ENCODE data around the gene MIPEP. TPM values are rescaled to one million over a fixed set of nuclear protein-coding genes. Genes with fewer than 3 reads are reported as not detected.

The MIPEP gene
- total RNA-seq, 1 experiment from 2014 or later: 14.7 TPM

DNA sequence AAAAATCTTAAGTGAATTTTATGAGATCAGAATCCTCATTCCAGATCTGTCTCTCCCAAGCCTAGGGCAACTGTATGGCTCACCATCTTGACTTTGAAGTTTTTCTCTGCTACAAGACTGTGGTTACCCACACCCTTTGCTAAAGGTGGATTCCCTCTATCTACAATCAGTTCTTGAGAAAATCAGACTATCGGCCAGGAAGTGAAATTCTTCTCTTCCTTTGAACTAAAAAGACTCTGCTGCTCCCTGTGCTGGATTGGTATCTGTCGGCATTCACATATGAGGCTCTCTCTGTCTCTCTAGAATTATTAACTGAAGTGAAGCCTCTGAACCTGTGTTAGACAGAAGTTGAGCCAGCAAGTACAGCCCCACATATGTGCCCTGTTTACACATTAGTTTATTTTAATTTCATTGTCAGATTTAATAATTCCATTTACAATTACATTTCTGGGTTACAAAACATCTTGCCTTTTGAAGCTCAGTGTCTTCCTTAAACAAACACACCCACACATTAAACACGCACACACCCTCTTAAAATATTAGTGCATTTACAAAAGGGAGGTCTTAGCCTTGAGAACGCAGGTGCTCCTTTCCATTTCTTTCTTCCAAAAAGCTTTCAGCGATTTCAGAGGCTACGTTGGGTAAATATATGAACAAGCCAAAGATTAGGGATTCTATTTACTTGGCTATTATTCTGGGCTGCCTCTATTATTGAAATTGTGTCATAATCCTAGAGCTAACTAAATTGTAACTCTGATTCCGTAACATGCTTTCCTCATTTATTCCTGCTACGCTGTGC, 145.7 kb downstream of the MIPEP start:
- in situ Hi-C loops (cut with HindIII; ENCODE audit: low pct_unique_long_range_greater_than_20kb, low sequenced_read_pairs): no loop called here

DNA sequence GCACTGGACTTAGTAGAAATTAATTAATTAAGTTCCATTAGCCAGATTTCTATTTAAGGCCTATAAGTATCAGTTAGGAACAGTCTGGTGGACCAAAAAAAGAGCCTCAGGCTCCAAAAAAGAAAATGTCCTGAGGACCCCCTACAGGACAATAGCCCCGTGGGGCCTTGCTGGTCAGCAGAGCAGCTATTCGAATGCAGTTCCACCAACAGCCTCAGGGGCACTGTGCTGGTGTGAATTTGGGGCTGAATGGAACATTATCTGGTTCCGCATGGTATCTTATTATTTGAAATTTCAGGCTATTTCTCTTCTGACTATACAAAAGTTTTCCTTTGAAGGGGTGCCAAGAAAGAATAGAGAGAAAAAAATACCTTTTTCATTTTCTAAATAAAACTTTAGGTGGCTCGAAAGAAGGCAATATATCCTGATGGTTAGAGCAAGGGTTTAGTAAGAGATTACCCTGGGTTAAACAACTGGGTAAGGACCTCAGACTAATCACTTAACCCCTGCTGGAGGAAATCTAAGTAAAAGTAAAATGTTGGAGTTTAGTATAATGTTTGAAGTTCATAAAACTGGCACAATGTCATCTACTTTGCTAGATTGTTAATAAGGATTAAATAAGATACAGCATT, 147.2 kb downstream of the MIPEP start:
- DNase-seq (ENCODE audit: low read depth): no peak
- in situ Hi-C loops (cut with HindIII; ENCODE audit: low pct_unique_long_range_greater_than_20kb, low sequenced_read_pairs): no loop called here

More for the DNA sequence above, 145.7 kb downstream of the MIPEP start:
- DNase-seq (ENCODE audit: low read depth): no peak

DNA sequence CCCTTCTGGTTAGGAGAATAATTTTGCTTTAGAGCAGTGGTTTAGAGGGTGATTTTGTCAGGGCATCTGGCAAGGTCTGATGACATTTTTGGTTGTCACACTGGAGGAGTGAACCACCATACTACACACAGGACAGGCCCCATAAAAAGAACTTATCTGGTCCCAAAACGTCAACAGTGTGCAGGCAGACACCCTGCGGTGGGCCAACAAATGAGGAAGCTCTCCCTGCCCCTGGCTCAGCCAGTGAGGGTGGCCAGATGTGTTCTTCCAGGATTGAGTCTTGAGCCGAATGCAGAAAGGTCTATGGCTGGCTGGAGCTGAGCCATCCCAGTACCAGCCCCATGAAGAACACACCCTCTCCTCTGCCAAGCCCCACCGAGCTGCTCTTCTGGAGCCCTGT, 149.2 kb downstream of the MIPEP start:
- in situ Hi-C loops (cut with HindIII; ENCODE audit: low pct_unique_long_range_greater_than_20kb, low sequenced_read_pairs): no loop called here
- DNase-seq (ENCODE audit: low read depth): no peak

DNA sequence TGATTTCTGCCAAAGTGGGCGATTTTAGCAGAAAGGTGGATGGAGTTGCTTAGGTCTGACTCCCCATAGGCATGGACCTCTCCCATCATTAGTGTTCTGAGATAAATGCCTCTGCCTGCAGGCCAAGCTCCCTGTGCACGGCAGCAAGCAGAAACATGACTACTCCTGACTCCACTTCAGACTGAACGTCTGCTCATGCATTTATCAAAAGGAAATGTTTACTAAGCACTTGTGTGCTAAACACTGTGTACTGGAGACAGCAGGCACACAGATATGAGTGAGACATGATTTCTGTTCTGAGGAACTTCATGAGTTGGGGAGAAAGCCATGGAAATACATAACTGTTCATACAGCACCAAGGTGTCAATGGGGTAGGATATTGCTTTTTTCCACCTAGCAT, 149.6 kb downstream of the MIPEP start:
- in situ Hi-C loops (cut with HindIII; ENCODE audit: low pct_unique_long_range_greater_than_20kb, low sequenced_read_pairs): no loop called here
- DNase-seq (ENCODE audit: low read depth): no peak

DNA sequence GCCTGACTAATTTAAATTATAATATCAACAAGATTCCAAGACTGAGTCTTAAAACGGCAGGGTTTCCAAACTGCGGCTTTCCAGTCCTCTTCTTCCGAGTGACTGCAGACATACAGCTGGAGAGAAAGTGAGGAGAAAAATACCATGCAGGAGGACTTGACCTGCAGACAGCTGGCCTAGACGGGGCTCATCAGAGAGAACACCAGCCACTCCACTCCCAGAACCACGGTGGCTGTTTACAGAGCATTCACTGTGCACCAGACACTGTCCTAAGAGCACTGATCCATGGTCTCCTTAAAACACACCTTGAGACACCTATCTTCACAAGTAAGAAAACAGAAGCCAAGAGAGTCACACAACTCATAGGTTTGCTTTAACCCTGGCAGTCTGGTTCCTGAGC, 152.7 kb downstream of the MIPEP start:
- DNase-seq (ENCODE audit: low read depth): no peak
- in situ Hi-C loops (cut with HindIII; ENCODE audit: low pct_unique_long_range_greater_than_20kb, low sequenced_read_pairs): no loop called here

DNA sequence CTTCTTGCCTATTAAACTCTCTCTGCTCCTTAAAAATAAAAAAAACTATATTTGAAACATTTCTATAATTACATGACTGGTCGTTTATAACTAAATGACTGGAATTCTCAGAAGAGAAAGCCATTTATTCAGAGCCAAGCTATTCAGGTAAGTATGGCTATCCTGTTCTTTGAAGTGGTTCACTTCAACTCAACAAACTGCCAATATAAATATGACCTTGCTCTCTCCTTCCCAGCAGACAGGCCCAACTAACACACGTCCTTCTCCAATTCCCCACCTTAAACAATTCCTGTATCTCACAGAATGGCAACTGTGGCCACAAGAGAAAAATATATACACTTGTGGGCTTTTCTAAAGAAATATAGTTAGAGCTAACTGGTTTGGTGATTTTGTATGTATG, 153.9 kb downstream of the MIPEP start:
- in situ Hi-C loops (cut with HindIII; ENCODE audit: low pct_unique_long_range_greater_than_20kb, low sequenced_read_pairs): no loop called here

DNA sequence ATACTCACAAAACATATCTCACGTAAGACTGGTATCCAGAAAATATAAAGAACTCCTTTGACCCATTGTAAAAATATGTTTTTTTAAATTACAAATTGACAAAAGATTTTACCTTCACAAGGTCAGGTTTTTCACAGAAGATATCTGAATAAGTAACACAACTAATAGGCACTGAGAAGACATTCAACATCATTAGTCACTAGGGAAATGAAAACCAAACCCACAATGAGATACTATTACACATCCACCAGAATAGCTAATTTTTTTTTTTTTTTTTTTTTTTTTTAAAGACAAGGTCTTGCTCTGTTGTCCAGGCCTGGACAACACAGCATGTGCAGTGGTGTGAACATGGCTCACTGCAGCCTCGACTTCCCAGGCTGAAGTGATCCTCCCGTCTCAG, 157.5 kb downstream of the MIPEP start:
- DNase-seq (ENCODE audit: low read depth): no peak
- in situ Hi-C loops (cut with HindIII; ENCODE audit: low pct_unique_long_range_greater_than_20kb, low sequenced_read_pairs): no loop called here

More for the DNA sequence above, 153.9 kb downstream of the MIPEP start:
- DNase-seq (ENCODE audit: low read depth): no peak

DNA sequence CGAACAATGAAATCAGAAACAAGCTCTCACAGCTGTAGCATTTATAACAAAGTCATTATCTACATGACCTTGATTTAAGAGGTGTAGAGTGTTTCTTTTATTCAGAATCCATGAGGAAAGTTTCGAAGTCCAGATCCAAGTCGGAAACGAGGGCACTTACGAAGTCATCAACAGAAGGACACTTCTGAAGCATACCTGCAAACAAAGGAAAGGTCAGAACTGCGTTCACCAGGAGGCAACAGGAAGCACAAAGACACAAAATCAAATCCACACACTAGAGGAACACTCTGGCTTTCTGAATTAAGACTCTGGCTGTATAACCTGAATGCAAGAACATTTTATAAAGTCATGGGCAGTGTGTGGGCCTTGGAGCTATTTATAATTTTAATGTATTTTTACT, 158.9 kb downstream of the MIPEP start:
- DNase-seq (ENCODE audit: low read depth): no peak
- in situ Hi-C loops (cut with HindIII; ENCODE audit: low pct_unique_long_range_greater_than_20kb, low sequenced_read_pairs): no loop called here

DNA sequence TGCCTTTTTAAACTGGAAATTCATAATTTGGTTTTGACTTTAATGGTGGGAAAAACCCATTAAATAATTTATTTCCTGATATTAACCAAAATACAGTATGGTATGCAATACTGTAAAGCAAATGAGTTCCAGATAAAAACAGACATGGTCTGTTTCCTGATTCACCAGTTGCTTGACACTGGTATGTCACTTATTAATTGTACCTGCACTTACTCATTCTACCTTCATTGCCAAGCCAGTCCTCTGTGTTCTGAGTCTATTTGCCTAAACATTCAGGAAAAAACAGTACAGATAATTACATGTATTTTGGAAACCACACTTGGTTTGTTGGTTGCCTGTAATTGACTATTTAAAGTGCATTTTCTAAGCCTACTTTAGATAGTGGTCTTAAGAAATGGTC, 159.7 kb downstream of the MIPEP start:
- DNase-seq (ENCODE audit: low read depth): no peak
- in situ Hi-C loops (cut with HindIII; ENCODE audit: low pct_unique_long_range_greater_than_20kb, low sequenced_read_pairs): no loop called here

DNA sequence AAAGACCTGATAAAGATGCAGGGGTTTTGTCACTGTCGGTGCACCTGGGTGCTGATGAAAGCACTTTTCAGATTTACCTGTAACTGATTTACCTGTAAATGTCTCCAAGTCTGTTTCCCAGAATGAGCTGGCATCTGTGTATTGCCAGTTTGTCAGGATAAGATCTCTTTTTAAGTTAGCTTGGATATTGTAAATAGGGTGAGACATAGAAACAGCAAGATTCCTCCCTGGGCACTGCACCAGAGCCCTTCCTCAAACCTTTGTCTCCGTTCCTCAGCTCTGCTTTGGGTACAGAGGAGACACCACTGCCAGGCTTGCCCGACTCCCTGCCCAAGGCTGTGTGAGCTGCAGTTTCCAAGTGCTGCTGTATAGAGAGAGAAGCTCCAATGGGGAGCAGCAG, 160.4 kb downstream of the MIPEP start:
- in situ Hi-C loops (cut with HindIII; ENCODE audit: low pct_unique_long_range_greater_than_20kb, low sequenced_read_pairs): no loop called here
- DNase-seq (ENCODE audit: low read depth): no peak

DNA sequence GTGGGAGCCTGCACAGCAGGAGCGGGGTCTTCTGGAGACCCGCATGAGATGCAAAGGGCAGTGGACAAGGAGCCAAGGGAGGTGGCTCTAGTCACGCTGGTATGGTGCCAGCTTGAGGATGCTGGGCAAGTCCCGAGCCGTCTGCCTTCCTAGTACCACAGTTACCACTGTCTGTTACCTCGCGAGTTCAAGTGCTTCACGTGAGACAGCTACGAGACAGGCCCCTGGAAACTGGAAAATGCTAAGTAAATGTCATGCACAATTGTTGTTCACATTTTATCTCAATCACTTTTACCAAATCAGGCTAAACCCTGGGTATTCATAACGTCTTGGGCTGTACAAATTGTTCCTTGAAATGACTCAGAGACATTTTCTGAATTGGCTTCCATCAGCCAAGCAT, 163.3 kb downstream of the MIPEP start:
- in situ Hi-C loops (cut with HindIII; ENCODE audit: low pct_unique_long_range_greater_than_20kb, low sequenced_read_pairs): no loop called here
- DNase-seq (ENCODE audit: low read depth): no peak

DNA sequence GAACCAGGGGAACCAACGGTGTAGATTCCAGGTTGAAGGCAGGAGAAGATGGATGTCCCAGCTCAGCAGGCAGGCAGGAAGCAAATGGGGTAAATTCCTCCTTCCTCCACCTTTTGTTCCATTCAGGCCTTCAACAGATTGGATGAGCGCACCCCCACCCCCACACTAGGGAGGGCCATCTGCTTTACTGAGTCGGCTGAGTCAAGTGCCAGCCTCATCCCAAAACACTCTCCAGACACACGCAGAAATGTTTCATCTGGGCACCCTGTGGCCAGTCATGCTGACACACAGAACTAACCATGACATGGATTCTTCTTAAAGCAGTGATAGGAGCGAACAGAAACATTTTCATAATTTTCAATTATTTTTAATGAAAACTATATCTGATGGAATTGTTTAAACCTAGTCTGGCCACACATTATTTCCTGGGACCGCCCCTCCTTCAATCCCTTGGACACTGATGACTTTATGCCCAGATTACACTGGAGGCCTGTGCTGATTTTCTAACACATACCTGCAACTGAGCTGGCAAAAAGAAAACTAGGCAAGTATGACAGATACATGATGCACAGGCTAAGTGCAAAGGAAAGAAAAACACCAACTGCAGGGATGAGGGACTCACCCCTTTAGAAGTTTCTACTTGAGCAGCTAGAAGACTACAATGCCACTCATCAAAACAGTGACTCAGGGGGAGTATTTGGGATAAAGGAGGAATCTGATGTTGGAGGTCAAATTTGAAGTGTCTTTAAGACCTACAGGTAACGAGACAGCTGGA, 164.8 kb downstream of the MIPEP start:
- no peak for DNase-seq (ENCODE audit: low read depth)

DNA sequence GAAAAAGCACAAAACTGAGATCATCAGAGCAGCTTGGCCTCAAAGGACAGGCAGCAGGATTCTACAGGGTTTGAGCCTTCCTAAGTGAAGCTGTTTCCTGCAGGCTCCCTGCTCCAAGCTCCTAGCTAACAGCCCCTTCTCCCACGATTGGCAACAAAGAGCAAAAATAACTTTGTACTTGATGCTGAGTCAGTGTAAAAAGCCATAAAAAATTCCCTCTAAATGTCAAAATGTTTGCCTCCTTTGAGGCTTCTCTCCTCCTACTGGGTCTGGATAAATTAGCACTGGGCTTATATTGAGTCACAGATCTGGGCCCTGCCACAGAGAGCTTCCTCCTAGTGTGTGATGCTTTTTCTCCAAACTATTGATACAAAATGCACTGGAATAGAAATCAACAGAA, 165.7 kb downstream of the MIPEP start:
- in situ Hi-C loops (cut with HindIII; ENCODE audit: low pct_unique_long_range_greater_than_20kb, low sequenced_read_pairs): no loop called here
- DNase-seq (ENCODE audit: low read depth): no peak

More for the DNA sequence above, 164.8 kb downstream of the MIPEP start:
- in situ Hi-C loops (cut with HindIII; ENCODE audit: low pct_unique_long_range_greater_than_20kb, low sequenced_read_pairs): no loop called here

DNA sequence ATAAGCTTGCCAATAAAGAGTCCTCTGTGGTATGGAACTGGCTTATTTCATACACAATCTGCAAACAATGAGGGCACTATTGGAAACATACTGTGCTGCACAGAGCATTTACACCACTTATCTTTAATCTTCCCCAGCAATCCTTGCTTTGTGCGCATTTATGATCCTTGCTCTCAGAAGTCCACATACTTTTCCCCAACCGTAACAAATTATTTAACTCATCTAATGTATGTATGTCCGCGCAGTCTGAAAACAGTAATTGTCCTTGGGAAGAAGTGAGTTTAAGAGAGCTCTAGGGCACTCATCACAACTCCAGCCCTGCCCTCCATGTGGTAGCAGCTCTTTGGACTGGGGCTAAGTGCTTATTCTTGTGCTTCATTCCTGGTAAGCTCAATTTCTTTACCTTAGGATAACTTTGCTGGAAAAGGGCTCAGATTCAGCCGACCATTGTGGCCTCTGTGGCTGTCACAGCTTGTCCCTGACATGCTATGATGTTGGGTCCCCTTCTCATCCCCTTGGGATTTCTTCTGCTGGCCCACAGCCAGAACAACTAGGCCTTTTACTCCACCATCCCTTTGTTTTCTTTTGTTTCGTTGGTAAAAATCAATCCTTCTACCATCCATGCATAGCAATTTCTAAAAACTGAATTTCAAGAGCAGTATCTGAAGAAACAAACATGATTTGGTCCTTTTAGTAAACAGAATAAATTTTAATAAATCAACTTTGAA, 166.3 kb downstream of the MIPEP start:
- in situ Hi-C loops (cut with HindIII; ENCODE audit: low pct_unique_long_range_greater_than_20kb, low sequenced_read_pairs): no loop called here
- no peak for DNase-seq (ENCODE audit: low read depth)

DNA sequence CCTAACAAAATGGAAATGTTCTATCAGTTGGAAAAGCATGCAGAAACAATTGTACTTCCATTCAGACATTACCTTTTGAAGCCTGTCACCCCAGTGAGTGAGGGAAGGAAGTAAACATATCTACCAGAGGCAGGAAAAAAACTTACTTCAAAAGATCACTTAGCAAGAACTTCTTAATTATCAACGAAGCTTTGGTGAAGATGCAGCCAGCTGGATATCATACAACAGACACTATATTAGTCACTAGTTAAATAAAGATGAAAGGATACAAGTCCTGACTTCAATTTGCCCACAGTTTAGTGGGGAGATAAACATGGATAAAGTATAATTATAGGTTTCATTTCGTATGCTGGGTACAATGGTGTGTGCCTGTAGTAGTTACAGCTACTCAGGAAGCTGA, 170.2 kb downstream of the MIPEP start:
- no peak for DNase-seq (ENCODE audit: low read depth)
- in situ Hi-C loops (cut with HindIII; ENCODE audit: low pct_unique_long_range_greater_than_20kb, low sequenced_read_pairs): no loop called here

DNA sequence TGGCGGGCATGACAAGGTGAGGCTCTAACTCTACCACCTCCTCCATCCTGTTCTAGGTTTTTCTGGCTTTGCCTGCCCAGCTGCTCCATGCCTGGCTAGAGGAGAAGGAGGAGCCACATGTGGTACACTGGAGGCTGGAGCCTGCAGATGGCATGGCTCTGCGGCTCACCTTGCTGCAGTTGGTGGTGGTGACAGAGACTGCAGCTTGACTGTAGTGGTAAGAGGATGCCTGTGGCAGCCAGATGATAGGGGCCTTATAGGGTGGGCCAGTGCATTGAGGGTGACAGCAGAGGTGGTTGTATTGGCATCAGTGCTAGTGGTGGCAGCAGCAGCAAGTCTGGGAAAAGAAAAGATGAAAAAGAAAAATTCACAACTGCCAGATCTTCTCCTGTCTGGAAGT, 172.8 kb downstream of the MIPEP start:
- DNase-seq (ENCODE audit: low read depth): no peak

DNA sequence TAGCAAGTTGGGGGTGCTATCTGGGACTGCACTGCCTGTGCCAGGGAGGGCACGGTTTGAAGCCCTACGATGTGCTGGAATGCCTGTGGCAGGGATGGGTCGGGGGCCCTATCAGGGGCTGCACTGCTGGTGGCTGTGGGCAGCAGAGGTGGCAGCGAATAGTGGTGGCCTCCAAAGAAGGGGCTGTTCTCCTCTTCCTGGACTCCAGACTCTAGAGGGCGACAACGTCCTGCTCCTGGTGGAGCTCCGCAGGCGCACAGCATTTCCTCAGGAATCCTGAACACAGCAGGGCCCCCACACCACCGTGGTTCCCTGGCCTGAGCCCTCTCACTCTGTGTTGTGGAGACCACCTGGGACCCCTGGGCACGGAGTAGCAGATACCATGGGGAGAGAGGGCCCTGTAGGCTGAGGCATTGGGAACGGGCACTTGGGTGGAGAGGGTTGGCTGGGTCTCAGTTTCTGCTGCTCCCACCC, 173.4 kb downstream of the MIPEP start:
- DNase-seq (ENCODE audit: low read depth): no peak
- in situ Hi-C loops (cut with HindIII; ENCODE audit: low pct_unique_long_range_greater_than_20kb, low sequenced_read_pairs): no loop called here

More for the DNA sequence above, 172.8 kb downstream of the MIPEP start:
- in situ Hi-C loops (cut with HindIII; ENCODE audit: low pct_unique_long_range_greater_than_20kb, low sequenced_read_pairs): no loop called here

DNA sequence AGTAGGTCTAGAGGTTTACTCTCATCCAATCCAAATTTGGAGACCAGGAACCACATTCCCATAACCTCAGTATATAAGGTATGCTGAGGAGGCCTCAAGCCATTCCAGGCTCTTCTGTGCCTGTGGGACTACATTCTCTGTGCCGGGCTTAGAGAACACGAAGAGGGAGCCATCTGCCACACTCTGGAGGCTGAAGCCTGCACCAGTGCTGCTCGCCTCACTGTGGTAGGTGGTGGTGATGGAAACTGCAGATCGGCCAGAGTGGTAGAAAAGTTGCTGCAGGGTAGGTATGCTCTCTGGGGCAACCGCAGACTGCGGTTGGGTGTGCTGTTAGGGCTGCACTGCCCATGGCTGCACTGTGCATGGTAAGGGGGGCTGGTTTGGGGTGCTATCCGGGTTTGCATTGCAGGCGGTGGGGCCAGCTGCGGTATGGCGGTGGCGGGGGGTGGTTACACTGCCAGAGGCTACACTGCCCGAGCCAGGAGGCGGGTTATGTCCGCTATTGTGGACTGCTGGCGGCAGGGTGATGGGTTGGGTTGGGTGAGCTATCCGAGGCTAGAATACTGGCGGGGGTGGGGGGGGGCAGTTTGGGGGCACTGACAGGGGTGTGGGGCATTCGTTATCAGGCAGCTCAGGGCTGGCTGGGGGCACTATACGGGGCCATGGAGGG, 174.0 kb downstream of the MIPEP start:
- in situ Hi-C loops (cut with HindIII; ENCODE audit: low pct_unique_long_range_greater_than_20kb, low sequenced_read_pairs): no loop called here
- DNase-seq (ENCODE audit: low read depth): no peak

Data from Caki2 (cell line).